ENCODE results near the gene MYRIP. TPM values are rescaled to one million over a fixed set of nuclear protein-coding genes. Genes with fewer than 3 reads are reported as not detected.
"Not testable (repeated sequence)": the region's sequence is repeated elsewhere in the genome, so short reads cannot be mapped to it uniquely, and the experiment has no call there.

MYRIP gene
- total RNA-seq, 1 donor: under 0.01 TPM

- TF ChIP-seq, protein P1, sequence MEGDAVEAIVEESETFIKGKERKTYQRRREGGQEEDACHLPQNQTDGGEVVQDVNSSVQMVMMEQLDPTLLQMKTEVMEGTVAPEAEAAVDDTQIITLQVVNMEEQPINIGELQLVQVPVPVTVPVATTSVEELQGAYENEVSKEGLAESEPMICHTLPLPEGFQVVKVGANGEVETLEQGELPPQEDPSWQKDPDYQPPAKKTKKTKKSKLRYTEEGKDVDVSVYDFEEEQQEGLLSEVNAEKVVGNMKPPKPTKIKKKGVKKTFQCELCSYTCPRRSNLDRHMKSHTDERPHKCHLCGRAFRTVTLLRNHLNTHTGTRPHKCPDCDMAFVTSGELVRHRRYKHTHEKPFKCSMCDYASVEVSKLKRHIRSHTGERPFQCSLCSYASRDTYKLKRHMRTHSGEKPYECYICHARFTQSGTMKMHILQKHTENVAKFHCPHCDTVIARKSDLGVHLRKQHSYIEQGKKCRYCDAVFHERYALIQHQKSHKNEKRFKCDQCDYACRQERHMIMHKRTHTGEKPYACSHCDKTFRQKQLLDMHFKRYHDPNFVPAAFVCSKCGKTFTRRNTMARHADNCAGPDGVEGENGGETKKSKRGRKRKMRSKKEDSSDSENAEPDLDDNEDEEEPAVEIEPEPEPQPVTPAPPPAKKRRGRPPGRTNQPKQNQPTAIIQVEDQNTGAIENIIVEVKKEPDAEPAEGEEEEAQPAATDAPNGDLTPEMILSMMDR (IDR thresholded peaks at IDR 0.05; ENCODE audit: extremely low read depth, low read depth, low read length): no peak
- H2AFZ ChIP-seq (ENCODE audit: low read length): no peak overlapping the region
- no peaks in the 10 kb centered on the region for H4K20me1 ChIP-seq (ENCODE audit: insufficient read depth, low read length)
- H3K4me2 ChIP-seq (ENCODE audit: insufficient read depth, low read length): no peak overlapping the region
- no peaks in the 10 kb centered on the region for H3K4me1 ChIP-seq (ENCODE audit: insufficient read depth, low read length)
- no peak overlapping the region for H3K4me3 ChIP-seq (ENCODE audit: insufficient read depth, low read length)
- H3K27me3 ChIP-seq (ENCODE audit: insufficient read depth, low read length): no peaks in the 10 kb centered on the region
- DNase-seq (ENCODE audit: insufficient read length, low spot score, missing footprints): no peak
- H3K36me3 ChIP-seq (ENCODE audit: insufficient read depth, low read length): no peaks in the 10 kb centered on the region
- H3K27ac ChIP-seq (ENCODE audit: low read depth, low read length): no peak overlapping the region
- no peaks in the 10 kb centered on the region for H3K79me2 ChIP-seq (ENCODE audit: insufficient read depth, low read length)
- no peaks in the 10 kb centered on the region for H3K9me3 ChIP-seq (ENCODE audit: low read depth, low read length)
Observed at GRCh38 chr3:39819899-39820298, 10.5 kb downstream of the MYRIP start.

DNA sequence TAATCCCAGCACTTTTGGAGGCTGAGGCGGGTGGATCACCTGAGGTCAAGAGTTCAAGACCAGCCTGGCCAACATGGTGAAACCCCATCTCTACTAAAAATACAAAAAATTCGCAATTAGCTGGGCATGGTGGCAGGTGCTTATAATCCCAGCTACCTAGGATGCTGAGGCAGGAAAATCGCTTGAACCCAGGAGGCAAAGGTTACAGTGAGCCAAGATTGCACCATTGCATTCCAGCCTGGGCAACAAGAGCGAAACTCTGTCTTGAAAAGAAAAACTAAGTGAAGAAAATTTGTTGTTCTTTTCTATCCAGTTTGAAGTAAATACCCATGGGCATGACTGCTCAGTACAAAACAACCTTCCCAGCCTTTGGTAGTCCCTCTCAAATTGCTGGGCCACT, 24.4 kb downstream of the MYRIP start:
- H2AFZ ChIP-seq (ENCODE audit: low read length); H3K4me1 ChIP-seq (ENCODE audit: insufficient read depth, low read length); H4K20me1 ChIP-seq (ENCODE audit: insufficient read depth, low read length); H3K27ac ChIP-seq (ENCODE audit: low read depth, low read length); H3K9me3 ChIP-seq (ENCODE audit: low read depth, low read length); H3K27me3 ChIP-seq (ENCODE audit: insufficient read depth, low read length); H3K36me3 ChIP-seq (ENCODE audit: insufficient read depth, low read length); H3K79me2 ChIP-seq (ENCODE audit: insufficient read depth, low read length); H3K4me2 ChIP-seq (ENCODE audit: insufficient read depth, low read length); DNase-seq (ENCODE audit: insufficient read length, low spot score, missing footprints); H3K4me3 ChIP-seq (ENCODE audit: insufficient read depth, low read length): not testable (repeated sequence)

GRCh38 chr3:39839484-39839883, 30.1 kb downstream of the MYRIP start:
- no peaks in the 10 kb centered on the region for H3K79me2 ChIP-seq (ENCODE audit: insufficient read depth, low read length)
- no peak overlapping the region for H3K27ac ChIP-seq (ENCODE audit: low read depth, low read length)
- H2AFZ ChIP-seq (ENCODE audit: low read length): no peak overlapping the region
- TF ChIP-seq, protein P1 (IDR thresholded peaks at IDR 0.05; ENCODE audit: extremely low read depth, low read depth, low read length): no peak
- no peaks in the 10 kb centered on the region for H3K27me3 ChIP-seq (ENCODE audit: insufficient read depth, low read length)
- H4K20me1 ChIP-seq (ENCODE audit: insufficient read depth, low read length): no peaks in the 10 kb centered on the region
- H3K4me2 ChIP-seq (ENCODE audit: insufficient read depth, low read length): no peak overlapping the region
- H3K4me3 ChIP-seq (ENCODE audit: insufficient read depth, low read length): no peak overlapping the region
- DNase-seq (ENCODE audit: insufficient read length, low spot score, missing footprints): no peak
- H3K9me3 ChIP-seq (ENCODE audit: low read depth, low read length): peaks cover 2% of the 10 kb centered on the region
- H3K36me3 ChIP-seq (ENCODE audit: insufficient read depth, low read length): no peaks in the 10 kb centered on the region
- H3K4me1 ChIP-seq (ENCODE audit: insufficient read depth, low read length): no peaks in the 10 kb centered on the region

- Histone ChIP-seq H2AFZ (ENCODE audit: low read length) (no peak overlapping the region), H3K4me1 (ENCODE audit: insufficient read depth, low read length) (no peaks in the 10 kb centered on the region), H3K27me3 (ENCODE audit: insufficient read depth, low read length) (no peaks in the 10 kb centered on the region), H3K36me3 (ENCODE audit: insufficient read depth, low read length) (no peaks in the 10 kb centered on the region), H3K27ac (ENCODE audit: low read depth, low read length) (no peak overlapping the region), H3K4me2 (ENCODE audit: insufficient read depth, low read length) (no peak overlapping the region), H3K79me2 (ENCODE audit: insufficient read depth, low read length) (no peaks in the 10 kb centered on the region), H3K9me3 (ENCODE audit: low read depth, low read length) (peaks cover 2% of the 10 kb centered on the region), H4K20me1 (ENCODE audit: insufficient read depth, low read length) (no peaks in the 10 kb centered on the region), H3K4me3 (ENCODE audit: insufficient read depth, low read length) (no peak overlapping the region)
- TF ChIP-seq, protein P1 (IDR thresholded peaks at IDR 0.05; ENCODE audit: extremely low read depth, low read depth, low read length): no peak
- DNase-seq (ENCODE audit: insufficient read length, low spot score, missing footprints): no peak
Observed at GRCh38 chr3:39843440-39843839, 34.0 kb downstream of the MYRIP start.

All from osteoblast (primary cell).